Measurements from ENCODE around the gene SFXN3. TPM values are rescaled to one million over a fixed set of nuclear protein-coding genes. Genes with fewer than 3 reads are reported as not detected.

SFXN3 gene
- total RNA-seq, 4 donors from 2014 or later, result 47.8 to 442 (median 53.1) TPM

DNA sequence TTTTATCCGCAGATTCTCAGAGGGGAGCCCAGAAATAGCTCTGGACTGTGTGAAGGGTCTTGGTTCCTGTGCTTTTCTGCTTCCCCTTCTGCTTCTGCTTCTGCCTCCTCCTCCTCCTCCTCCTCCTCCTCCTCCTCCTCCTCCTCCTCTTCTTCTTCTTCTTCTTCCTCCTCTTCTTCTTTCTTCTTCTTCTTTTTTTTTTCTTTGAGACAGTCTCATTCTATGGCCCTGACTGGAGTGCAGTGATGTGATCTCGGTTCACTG, 11.7 kb upstream of the SFXN3 start:
- H3K4me3 ChIP-seq, result no peak overlapping the region
- no peaks in the 10 kb centered on the region for H3K36me3 ChIP-seq
- no peak for DNase-seq
- no peaks in the 10 kb centered on the region for H3K9me3 ChIP-seq
- in situ Hi-C loops (cut with MboI; ENCODE audit: low pct_ligation_motif_present in 1 of 4, low pct_unique_long_range_greater_than_20kb in 1 of 4, low sequenced_read_pairs in 3 of 4), result no loop called here
- H3K4me1 ChIP-seq, result peaks cover 0 to 8% (median 5%) of the 10 kb centered on the region in 4 donors
- H3K27me3 ChIP-seq, result peaks cover 27% of the 10 kb centered on the region
- TF ChIP-seq POLR2AphosphoS5 (IDR thresholded peaks at IDR 0.05), result no peak
- TF ChIP-seq, protein P1, sequence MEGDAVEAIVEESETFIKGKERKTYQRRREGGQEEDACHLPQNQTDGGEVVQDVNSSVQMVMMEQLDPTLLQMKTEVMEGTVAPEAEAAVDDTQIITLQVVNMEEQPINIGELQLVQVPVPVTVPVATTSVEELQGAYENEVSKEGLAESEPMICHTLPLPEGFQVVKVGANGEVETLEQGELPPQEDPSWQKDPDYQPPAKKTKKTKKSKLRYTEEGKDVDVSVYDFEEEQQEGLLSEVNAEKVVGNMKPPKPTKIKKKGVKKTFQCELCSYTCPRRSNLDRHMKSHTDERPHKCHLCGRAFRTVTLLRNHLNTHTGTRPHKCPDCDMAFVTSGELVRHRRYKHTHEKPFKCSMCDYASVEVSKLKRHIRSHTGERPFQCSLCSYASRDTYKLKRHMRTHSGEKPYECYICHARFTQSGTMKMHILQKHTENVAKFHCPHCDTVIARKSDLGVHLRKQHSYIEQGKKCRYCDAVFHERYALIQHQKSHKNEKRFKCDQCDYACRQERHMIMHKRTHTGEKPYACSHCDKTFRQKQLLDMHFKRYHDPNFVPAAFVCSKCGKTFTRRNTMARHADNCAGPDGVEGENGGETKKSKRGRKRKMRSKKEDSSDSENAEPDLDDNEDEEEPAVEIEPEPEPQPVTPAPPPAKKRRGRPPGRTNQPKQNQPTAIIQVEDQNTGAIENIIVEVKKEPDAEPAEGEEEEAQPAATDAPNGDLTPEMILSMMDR (IDR thresholded peaks at IDR 0.05), result no peak
- no peak for TF ChIP-seq POLR2A (IDR thresholded peaks at IDR 0.05)
- no peak for TF ChIP-seq EP300 (IDR thresholded peaks at IDR 0.05; ENCODE audit: low read depth)
- H3K27ac ChIP-seq, result no peak overlapping the region
- WGBS, 2 donors (ENCODE audit: low coverage in 1 of 2), result 45% methylated on average over 2 of the region's 2 CpGs; no CpG with 5 or more reads in 1 of the 2 donors
- intact Hi-C loops (cut with DNase I; ENCODE audit: low total_unique reads), result loop anchor here (5.0 to 10.0 kb wide), 2 partner anchors 55 to 288 kb away; partner anchors contain the start of gene SEMA4G

DNA sequence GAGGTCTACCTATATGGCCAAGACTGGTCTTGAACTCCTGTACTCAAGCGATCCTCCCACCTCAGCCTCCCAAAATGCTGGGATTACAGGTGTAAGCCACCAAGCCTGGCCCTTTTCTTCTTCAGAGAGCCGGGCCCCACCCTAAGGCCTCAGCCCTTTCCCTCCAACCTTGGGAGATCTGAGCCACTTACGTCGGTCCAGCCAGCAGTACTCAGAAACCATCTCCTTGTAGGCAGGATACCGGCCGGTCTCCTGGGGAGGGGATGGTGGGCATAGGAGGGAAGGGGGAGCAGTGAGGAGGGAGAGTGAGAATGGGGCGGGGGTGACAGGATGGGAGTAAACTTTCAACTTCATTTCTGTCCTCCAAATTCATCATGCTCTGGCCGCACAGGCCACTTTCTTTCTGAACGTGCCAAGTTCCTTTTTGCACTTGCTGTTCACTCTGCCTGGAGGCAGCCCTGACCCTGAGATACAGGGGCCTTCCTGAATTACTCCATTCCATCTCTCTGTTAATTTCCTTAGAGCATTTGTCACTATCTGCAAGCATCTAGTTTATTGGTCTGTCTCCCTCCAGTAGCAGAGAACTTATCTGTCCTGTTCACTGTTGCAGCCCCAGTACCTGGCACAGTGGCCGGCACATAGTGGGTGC, 10.5 kb upstream of the SFXN3 start:
- in situ Hi-C loops (cut with MboI; ENCODE audit: low pct_ligation_motif_present in 1 of 4, low pct_unique_long_range_greater_than_20kb in 1 of 4, low sequenced_read_pairs in 3 of 4), result no loop called here
- WGBS, 2 donors (ENCODE audit: low coverage in 1 of 2), result 73 to 85% methylated on average over 2 to 10 of the region's 10 CpGs
- no peak for TF ChIP-seq POLR2AphosphoS5 (IDR thresholded peaks at IDR 0.05)
- no peak for TF ChIP-seq EP300 (IDR thresholded peaks at IDR 0.05; ENCODE audit: low read depth)
- TF ChIP-seq, protein P1 (IDR thresholded peaks at IDR 0.05), result no peak
- TF ChIP-seq POLR2A (IDR thresholded peaks at IDR 0.05), result no peak

DNA sequence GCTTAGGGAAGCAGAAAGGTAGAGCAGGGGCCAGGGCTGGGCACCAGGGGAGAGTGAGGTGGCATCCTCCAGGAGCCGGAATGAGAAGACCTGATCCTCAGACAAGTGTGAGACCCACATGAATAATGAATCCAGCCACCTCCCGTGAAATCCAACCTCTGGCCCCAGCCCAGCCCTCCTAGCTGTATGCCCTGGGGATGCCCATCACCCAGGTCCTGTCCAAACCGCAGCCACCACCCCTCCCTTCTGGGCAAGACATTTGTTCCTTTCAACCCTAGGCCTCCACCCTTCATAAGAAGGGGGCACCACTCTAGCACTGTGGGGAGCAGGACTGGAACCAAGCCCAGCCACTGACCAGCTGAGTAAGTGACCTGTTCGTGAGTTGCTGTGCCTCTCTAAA, 9.8 kb upstream of the SFXN3 start:
- H3K9me3 ChIP-seq, result no peaks in the 10 kb centered on the region
- no peak overlapping the region for H3K27ac ChIP-seq
- no peak overlapping the region for H3K4me3 ChIP-seq
- H3K4me1 ChIP-seq, result peaks cover 0 to 7% (median 5%) of the 10 kb centered on the region in 4 donors
- in situ Hi-C loops (cut with MboI; ENCODE audit: low pct_ligation_motif_present in 1 of 4, low pct_unique_long_range_greater_than_20kb in 1 of 4, low sequenced_read_pairs in 3 of 4) (no loop called here), intact Hi-C loops (cut with DNase I; ENCODE audit: low total_unique reads) (no loop called here)
- DNase-seq, result no peak
- TF ChIP-seq EP300 (IDR thresholded peaks at IDR 0.05; ENCODE audit: low read depth), result no peak
- TF ChIP-seq, protein P1 (IDR thresholded peaks at IDR 0.05), result no peak
- no peak for TF ChIP-seq POLR2AphosphoS5 (IDR thresholded peaks at IDR 0.05)
- no peak for TF ChIP-seq POLR2A (IDR thresholded peaks at IDR 0.05)
- H3K36me3 ChIP-seq, result no peaks in the 10 kb centered on the region
- 81% methylated on average over 4 of the region's 4 CpGs; no CpG with 5 or more reads in 1 of the 2 donors for WGBS, 2 donors (ENCODE audit: low coverage in 1 of 2)
- peaks cover 22% of the 10 kb centered on the region for H3K27me3 ChIP-seq

More for the DNA sequence above, 10.5 kb upstream of the SFXN3 start:
- Histone ChIP-seq H3K36me3 (no peaks in the 10 kb centered on the region), H3K4me3 (no peak overlapping the region), H3K27me3 (peaks cover 24% of the 10 kb centered on the region), H3K4me1 (peaks cover 0 to 7% (median 5%) of the 10 kb centered on the region in 4 donors), H3K27ac (no peak overlapping the region), H3K9me3 (no peaks in the 10 kb centered on the region)
- DNase-seq, result no peak
- intact Hi-C loops (cut with DNase I; ENCODE audit: low total_unique reads), result no loop called here

DNA sequence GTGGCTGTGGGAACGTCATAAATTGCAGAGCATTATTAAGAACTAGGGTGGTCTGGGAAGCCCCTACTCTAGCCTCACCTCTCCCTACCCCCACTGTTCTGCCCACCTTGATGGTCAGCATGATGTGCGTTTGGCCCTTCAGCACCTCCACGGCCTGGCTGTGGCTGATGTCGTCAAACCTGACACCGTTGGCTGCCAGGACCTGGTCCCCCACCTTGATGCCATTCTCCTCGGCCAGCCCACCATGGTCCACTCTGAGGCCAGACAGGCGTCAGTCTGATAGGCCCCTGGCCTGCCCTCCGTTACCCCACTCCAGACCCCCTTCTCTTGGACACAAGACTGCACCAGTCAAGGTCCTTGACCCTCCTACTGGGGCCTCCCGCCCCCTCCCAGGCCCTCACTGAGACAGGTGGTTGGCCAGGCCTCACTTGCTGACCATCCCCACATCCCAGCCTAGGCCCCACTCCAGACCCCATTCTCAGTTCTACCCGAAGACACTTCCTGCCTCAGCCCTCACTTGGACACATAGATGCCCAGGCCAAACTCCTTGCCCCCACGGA, 9.3 kb upstream of the SFXN3 start:
- Histone ChIP-seq H3K4me3 (no peak overlapping the region), H3K36me3 (no peaks in the 10 kb centered on the region), H3K27me3 (peaks cover 18% of the 10 kb centered on the region), H3K27ac (no peak overlapping the region), H3K9me3 (no peaks in the 10 kb centered on the region), H3K4me1 (peaks cover 0 to 7% (median 5%) of the 10 kb centered on the region in 4 donors)
- WGBS, 2 donors (ENCODE audit: low coverage in 1 of 2), result 90% methylated on average over 11 of the region's 11 CpGs; no CpG with 5 or more reads in 1 of the 2 donors
- TF ChIP-seq POLR2A (IDR thresholded peaks at IDR 0.05) (no peak), POLR2AphosphoS5 (IDR thresholded peaks at IDR 0.05) (no peak), EP300 (IDR thresholded peaks at IDR 0.05; ENCODE audit: low read depth) (no peak)
- TF ChIP-seq, protein P1 (IDR thresholded peaks at IDR 0.05), result no peak
- in situ Hi-C loops (cut with MboI; ENCODE audit: low pct_ligation_motif_present in 1 of 4, low pct_unique_long_range_greater_than_20kb in 1 of 4, low sequenced_read_pairs in 3 of 4), result no loop called here
- DNase-seq, result no peak
- intact Hi-C loops (cut with DNase I; ENCODE audit: low total_unique reads), result no loop called here
